ENCODE data around the gene PDZK1IP1. TPM values are rescaled to one million over a fixed set of nuclear protein-coding genes. Genes with fewer than 3 reads are reported as not detected.

PDZK1IP1 gene
- total RNA-seq, 1 donor from 2014 or later: not detected

DNA sequence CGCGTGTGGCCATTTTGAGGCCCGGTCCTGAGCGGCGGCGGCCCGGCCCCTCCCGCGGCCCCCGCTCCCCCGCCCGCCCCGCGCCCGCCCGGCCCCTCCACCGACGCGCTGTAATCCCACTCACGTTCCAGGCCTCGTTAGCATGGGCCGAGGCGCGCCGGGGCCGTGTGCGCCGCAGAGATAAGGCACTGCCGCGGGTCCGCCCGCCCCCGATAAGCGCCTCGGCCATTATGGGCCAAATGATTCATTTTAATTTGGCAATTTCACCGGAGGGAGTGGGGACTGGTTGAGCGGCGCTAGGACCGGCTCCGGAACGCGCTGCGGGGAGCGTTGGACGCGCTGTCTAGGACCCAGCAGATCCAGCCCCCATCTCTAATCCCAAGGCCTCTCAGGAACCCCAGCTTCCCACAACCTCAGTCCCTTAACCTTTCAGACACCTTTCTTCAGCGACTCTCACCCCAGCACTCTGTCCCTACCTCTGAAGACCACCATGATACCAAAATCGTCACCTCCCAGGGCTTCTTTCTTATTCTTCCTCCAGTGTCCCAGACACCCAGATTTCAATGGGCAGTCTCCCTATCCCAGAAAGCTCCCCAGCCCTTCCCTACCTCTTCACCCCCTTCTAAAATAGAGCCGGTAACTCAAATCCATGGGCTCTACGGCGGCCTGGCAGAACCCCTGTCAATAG is 42.5 kb upstream of the PDZK1IP1 start, which contains the start of gene TAL1:
Gene TAL1, minus strand, starts transcription at position 39 of the 688 bp plus-strand sequence. CDS start 6,337 bp downstream, outside the sequence.
- H3K4me1 Mint-ChIP-seq (ENCODE audit: unreplicated experiment): peaks cover 71% of the 10 kb centered on the region
- H3K4me3 Mint-ChIP-seq (ENCODE audit: unreplicated experiment): peak within 1 kb of the TSS; percentile 100
- peak within 1 kb of the TSS; percentile 100 for H3K27ac Mint-ChIP-seq (ENCODE audit: unreplicated experiment)
- TF ChIP-seq, protein P1, sequence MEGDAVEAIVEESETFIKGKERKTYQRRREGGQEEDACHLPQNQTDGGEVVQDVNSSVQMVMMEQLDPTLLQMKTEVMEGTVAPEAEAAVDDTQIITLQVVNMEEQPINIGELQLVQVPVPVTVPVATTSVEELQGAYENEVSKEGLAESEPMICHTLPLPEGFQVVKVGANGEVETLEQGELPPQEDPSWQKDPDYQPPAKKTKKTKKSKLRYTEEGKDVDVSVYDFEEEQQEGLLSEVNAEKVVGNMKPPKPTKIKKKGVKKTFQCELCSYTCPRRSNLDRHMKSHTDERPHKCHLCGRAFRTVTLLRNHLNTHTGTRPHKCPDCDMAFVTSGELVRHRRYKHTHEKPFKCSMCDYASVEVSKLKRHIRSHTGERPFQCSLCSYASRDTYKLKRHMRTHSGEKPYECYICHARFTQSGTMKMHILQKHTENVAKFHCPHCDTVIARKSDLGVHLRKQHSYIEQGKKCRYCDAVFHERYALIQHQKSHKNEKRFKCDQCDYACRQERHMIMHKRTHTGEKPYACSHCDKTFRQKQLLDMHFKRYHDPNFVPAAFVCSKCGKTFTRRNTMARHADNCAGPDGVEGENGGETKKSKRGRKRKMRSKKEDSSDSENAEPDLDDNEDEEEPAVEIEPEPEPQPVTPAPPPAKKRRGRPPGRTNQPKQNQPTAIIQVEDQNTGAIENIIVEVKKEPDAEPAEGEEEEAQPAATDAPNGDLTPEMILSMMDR (IDR thresholded peaks at IDR 0.05; ENCODE audit: unreplicated experiment): no peak
- peak; percentile 66 for DNase-seq (ENCODE audit: low spot score)
- H3K27me3 Mint-ChIP-seq (ENCODE audit: unreplicated experiment): peaks cover 50% of the 10 kb centered on the region
- peaks cover 36% of the 10 kb centered on the region for H3K36me3 Mint-ChIP-seq (ENCODE audit: low read depth, unreplicated experiment)
- H3K9me3 Mint-ChIP-seq (ENCODE audit: unreplicated experiment): no peaks in the 10 kb centered on the region

DNA sequence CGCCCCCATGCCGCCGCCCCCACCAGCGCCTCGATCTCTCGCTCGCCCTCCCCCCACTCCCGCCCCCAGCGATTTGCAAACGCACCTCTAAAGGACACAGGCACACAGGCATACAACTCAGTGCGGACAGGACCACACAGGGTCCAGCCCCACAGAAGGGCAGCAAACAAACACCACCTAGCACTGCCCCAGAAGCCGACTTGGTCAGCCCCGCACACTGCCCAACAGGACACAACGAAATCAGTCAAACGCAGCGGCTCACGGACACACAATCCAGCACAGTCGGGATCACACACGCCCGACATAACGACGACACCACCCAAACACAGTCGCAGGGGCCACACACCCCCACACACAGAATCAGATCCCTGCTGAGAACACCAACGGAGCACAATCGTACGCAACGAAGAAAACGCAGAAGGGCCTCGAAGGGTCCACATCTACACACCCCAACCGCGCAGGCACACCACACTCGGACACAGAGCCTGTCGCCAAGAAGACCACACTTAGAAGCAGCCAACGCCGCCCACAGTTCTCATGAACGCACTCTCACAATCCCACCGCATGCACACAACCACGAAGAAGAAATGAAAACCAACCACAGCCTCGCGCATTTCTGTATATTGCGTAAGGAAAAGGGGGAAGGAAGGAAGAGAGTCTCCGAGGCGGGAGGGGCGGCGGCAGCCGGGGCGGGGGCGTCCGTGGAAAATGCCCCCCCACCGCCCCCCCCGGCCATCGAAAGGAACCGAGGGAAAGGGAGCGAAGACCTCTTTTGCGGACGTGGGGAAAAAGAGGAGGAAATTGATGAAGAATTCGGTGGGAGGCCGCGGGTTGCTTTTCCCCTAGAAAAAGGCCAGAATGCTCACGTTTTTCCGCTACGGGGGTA is 41.7 kb upstream of the PDZK1IP1 start:
- Mint-ChIP-seq H3K9me3 (ENCODE audit: unreplicated experiment) (no peaks in the 10 kb centered on the region), H3K4me1 (ENCODE audit: unreplicated experiment) (peaks cover 72% of the 10 kb centered on the region), H3K27me3 (ENCODE audit: unreplicated experiment) (peaks cover 55% of the 10 kb centered on the region), H3K4me3 (ENCODE audit: unreplicated experiment) (peak overlapping the region; percentile 100), H3K27ac (ENCODE audit: unreplicated experiment) (peak overlapping the region; percentile 100), H3K36me3 (ENCODE audit: low read depth, unreplicated experiment) (peaks cover 43% of the 10 kb centered on the region)
- TF ChIP-seq, protein P1 (IDR thresholded peaks at IDR 0.05; ENCODE audit: unreplicated experiment): no peak
- peak; percentile 55 for DNase-seq (ENCODE audit: low spot score)

DNA sequence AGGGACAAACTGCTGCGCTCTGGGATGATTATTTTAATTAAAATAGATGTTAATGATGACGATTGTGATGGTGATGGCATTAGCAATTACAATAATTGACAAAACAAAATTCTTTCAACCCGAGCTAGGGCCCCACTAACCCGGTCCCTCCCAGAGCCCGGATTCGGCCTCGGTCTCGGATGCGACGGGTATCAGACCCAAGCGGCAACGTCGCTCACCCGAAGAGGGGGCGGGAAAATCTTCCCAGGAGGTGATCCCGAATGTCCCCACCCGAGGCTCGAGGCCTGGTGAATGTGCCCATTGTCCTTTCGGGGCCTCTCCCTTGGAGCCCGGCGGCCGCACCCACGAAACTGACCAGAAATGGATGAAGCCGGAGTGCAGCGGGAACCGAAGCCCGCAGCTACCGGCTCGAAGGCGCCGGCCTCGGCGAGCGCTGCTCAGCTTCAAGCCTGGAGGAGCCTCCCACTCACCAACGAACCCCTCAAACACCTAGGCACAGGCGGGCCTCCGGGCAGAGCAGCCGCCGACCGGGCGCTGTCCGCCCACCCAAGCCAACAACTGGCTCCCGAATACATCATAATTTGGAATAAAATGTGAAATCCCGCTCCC is 41.0 kb upstream of the PDZK1IP1 start:
- H3K4me3 Mint-ChIP-seq (ENCODE audit: unreplicated experiment): peak overlapping the region; percentile 100

DNA sequence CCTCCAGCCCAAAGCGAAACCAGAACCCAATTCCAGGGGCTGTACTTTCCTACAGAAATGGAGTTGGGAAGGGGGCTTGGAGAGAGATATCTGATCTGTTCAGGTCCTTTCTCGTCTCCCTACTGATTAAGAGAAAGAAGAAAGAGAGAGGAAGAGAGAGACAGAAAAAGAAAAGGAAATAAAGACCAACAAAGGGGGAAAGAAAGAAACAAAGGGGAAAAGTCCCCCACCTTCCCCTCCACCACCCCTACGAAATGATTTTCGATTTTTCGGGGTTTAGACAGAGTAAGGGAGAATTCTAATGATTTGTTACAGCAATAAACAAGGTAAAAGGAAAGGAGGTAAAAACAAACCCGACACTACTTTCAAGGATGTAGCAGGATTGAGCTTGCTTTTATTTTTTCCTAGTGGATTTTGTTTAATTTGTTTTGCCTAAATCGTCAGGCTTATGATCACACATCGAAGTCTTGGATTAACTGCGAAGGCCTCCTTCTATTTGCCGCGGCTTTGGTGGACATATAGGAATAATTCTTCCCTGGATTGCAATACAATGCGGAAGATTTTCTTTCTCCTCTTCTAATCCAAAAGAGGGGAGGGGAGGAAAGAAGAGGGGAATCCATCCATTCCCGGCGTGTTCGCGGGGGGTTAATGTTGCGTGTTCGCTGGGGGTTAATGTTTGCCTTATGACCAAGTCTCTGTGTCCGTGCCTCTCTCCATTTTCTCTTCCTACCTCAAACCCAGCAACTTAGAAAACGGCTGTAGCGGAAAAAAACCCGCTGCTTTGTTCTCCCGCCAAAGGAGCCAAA is 40.3 kb upstream of the PDZK1IP1 start:
- Mint-ChIP-seq H3K27ac (ENCODE audit: unreplicated experiment) (peak overlapping the region; percentile 100), H3K4me1 (ENCODE audit: unreplicated experiment) (peaks cover 68% of the 10 kb centered on the region), H3K4me3 (ENCODE audit: unreplicated experiment) (peak overlapping the region; percentile 100), H3K36me3 (ENCODE audit: low read depth, unreplicated experiment) (peaks cover 49% of the 10 kb centered on the region), H3K9me3 (ENCODE audit: unreplicated experiment) (no peaks in the 10 kb centered on the region), H3K27me3 (ENCODE audit: unreplicated experiment) (peaks cover 57% of the 10 kb centered on the region)
- DNase-seq (ENCODE audit: low spot score): no peak
- TF ChIP-seq, protein P1 (IDR thresholded peaks at IDR 0.05; ENCODE audit: unreplicated experiment): no peak

More for the DNA sequence above, 41.0 kb upstream of the PDZK1IP1 start:
- Mint-ChIP-seq H3K4me1 (ENCODE audit: unreplicated experiment) (peaks cover 72% of the 10 kb centered on the region), H3K36me3 (ENCODE audit: low read depth, unreplicated experiment) (peaks cover 49% of the 10 kb centered on the region), H3K27me3 (ENCODE audit: unreplicated experiment) (peaks cover 59% of the 10 kb centered on the region), H3K27ac (ENCODE audit: unreplicated experiment) (peak overlapping the region; percentile 100), H3K9me3 (ENCODE audit: unreplicated experiment) (no peaks in the 10 kb centered on the region)
- no peak for DNase-seq (ENCODE audit: low spot score)
- TF ChIP-seq, protein P1 (IDR thresholded peaks at IDR 0.05; ENCODE audit: unreplicated experiment): no peak
